ENCODE results near the gene ADAMTSL1.

The ADAMTSL1 gene

DNA sequence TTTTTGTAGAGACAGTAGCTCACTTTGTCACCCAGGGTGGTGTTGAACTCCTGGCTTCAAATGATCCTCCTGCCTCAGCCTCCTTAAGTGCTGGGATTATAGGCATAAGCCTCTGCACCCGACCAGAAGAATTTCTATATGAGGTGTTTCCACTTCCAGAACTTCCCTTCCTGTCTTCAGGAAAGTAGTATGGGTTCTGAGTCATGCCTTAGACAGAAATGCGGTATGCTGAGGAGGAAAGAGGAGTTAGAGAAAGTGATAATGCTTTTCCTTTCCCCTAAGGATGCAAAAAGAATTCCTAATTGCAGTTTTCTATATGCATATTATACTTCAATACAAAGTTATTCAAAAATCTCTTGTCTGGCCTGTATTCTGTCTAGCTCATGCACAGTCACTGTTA, 16.4 kb upstream of the ADAMTSL1 start:
- Histone ChIP-seq H3K27me3 (ENCODE audit: insufficient read depth, poor library complexity, severe bottlenecking) (no peaks in the 10 kb centered on the region), H3K27ac (replicated peaks) (no peak overlapping the region), H3K4me3 (replicated peaks; ENCODE audit: insufficient read depth, low read length) (no peak overlapping the region)
- no peak for DNase-seq (ENCODE audit: low read depth in 1 of 2, low spot score in 1 of 2)
- TF ChIP-seq SPI1 (IDR thresholded peaks at IDR 0.05; ENCODE audit: borderline replicate concordance, low read depth) (no peak), GABPA (IDR thresholded peaks at IDR 0.05; ENCODE audit: low read depth) (no peak), POLR2AphosphoS5 (IDR thresholded peaks at IDR 0.05; ENCODE audit: low read depth) (no peak)
- TF ChIP-seq, protein P1, sequence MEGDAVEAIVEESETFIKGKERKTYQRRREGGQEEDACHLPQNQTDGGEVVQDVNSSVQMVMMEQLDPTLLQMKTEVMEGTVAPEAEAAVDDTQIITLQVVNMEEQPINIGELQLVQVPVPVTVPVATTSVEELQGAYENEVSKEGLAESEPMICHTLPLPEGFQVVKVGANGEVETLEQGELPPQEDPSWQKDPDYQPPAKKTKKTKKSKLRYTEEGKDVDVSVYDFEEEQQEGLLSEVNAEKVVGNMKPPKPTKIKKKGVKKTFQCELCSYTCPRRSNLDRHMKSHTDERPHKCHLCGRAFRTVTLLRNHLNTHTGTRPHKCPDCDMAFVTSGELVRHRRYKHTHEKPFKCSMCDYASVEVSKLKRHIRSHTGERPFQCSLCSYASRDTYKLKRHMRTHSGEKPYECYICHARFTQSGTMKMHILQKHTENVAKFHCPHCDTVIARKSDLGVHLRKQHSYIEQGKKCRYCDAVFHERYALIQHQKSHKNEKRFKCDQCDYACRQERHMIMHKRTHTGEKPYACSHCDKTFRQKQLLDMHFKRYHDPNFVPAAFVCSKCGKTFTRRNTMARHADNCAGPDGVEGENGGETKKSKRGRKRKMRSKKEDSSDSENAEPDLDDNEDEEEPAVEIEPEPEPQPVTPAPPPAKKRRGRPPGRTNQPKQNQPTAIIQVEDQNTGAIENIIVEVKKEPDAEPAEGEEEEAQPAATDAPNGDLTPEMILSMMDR (IDR thresholded peaks at IDR 0.05; ENCODE audit: insufficient read depth, low read length), result no peak
- TF ChIP-seq, protein P2, sequence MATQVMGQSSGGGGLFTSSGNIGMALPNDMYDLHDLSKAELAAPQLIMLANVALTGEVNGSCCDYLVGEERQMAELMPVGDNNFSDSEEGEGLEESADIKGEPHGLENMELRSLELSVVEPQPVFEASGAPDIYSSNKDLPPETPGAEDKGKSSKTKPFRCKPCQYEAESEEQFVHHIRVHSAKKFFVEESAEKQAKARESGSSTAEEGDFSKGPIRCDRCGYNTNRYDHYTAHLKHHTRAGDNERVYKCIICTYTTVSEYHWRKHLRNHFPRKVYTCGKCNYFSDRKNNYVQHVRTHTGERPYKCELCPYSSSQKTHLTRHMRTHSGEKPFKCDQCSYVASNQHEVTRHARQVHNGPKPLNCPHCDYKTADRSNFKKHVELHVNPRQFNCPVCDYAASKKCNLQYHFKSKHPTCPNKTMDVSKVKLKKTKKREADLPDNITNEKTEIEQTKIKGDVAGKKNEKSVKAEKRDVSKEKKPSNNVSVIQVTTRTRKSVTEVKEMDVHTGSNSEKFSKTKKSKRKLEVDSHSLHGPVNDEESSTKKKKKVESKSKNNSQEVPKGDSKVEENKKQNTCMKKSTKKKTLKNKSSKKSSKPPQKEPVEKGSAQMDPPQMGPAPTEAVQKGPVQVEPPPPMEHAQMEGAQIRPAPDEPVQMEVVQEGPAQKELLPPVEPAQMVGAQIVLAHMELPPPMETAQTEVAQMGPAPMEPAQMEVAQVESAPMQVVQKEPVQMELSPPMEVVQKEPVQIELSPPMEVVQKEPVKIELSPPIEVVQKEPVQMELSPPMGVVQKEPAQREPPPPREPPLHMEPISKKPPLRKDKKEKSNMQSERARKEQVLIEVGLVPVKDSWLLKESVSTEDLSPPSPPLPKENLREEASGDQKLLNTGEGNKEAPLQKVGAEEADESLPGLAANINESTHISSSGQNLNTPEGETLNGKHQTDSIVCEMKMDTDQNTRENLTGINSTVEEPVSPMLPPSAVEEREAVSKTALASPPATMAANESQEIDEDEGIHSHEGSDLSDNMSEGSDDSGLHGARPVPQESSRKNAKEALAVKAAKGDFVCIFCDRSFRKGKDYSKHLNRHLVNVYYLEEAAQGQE (IDR thresholded peaks at IDR 0.05; ENCODE audit: insufficient replicate concordance, low read depth), result no peak

DNA sequence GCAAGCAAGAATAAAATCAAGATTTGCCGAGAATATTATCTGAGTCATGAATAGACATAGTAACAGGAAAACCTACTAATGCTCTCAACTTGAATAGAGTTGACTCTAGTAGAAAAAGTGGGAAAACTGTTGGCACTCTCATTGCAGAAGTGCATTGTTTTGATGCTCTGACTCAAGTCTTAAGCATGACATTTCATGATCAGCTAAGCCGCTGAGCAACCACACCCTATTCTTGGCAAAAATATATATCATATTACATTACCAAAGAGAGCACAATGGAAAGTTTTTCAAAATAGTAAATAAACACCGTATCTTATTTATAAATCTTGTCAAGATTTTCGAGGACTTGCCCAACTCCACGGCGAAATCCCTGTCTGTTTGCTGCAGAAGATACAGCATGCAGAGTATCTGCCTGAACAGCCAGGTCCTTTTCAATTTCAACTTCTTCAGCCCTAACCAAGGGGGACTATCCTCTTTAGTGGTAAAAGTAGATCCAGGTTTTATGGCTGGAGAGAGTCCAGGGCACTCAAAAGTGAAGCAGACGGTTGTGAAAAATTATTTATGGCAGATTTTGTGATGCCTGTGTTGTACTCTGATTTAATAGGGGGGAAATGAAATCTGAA, 13.9 kb upstream of the ADAMTSL1 start:
- H3K27me3 ChIP-seq (ENCODE audit: insufficient read depth, poor library complexity, severe bottlenecking), result no peaks in the 10 kb centered on the region
- TF ChIP-seq GABPA (IDR thresholded peaks at IDR 0.05; ENCODE audit: low read depth) (no peak), POLR2AphosphoS5 (IDR thresholded peaks at IDR 0.05; ENCODE audit: low read depth) (no peak), SPI1 (IDR thresholded peaks at IDR 0.05; ENCODE audit: borderline replicate concordance, low read depth) (no peak)
- TF ChIP-seq, protein P1 (IDR thresholded peaks at IDR 0.05; ENCODE audit: insufficient read depth, low read length), result no peak
- TF ChIP-seq, protein P2 (IDR thresholded peaks at IDR 0.05; ENCODE audit: insufficient replicate concordance, low read depth), result no peak
- H3K27ac ChIP-seq (replicated peaks), result no peak overlapping the region
- no peak overlapping the region for H3K4me3 ChIP-seq (replicated peaks; ENCODE audit: insufficient read depth, low read length)
- no peak for DNase-seq (ENCODE audit: low read depth in 1 of 2, low spot score in 1 of 2)

DNA sequence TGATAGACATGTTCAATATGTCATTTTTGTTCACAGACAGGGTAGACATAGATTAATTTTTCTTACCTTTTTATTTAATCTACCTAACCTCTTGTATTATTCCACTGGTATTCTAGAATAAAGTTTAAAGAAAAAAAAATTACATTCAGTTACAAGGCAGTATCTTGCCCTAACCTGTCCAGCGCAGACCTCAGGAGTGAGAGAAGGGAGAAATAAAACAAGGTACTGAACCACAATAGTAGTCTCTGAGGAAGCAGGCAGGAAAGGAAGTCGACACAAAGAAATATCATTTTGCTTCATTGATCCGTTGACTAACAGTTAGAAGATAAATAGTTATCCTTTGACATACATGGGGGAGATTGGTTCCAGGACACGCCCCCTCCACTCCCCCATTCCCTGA, 12.5 kb upstream of the ADAMTSL1 start:
- no peak overlapping the region for H3K4me3 ChIP-seq (replicated peaks; ENCODE audit: insufficient read depth, low read length)
- TF ChIP-seq SPI1 (IDR thresholded peaks at IDR 0.05; ENCODE audit: borderline replicate concordance, low read depth) (no peak), GABPA (IDR thresholded peaks at IDR 0.05; ENCODE audit: low read depth) (no peak), POLR2AphosphoS5 (IDR thresholded peaks at IDR 0.05; ENCODE audit: low read depth) (no peak)
- TF ChIP-seq, protein P1 (IDR thresholded peaks at IDR 0.05; ENCODE audit: insufficient read depth, low read length), result no peak
- TF ChIP-seq, protein P2 (IDR thresholded peaks at IDR 0.05; ENCODE audit: insufficient replicate concordance, low read depth), result no peak
- no peaks in the 10 kb centered on the region for H3K27me3 ChIP-seq (ENCODE audit: insufficient read depth, poor library complexity, severe bottlenecking)
- no peak overlapping the region for H3K27ac ChIP-seq (replicated peaks)
- no peak for DNase-seq (ENCODE audit: low read depth in 1 of 2, low spot score in 1 of 2)

All from HL-60 (cell line).